ENCODE data around the gene NUDCD3.

Gene NUDCD3

GRCh38 chr7:44482502-44483485, 7.7 kb downstream of the NUDCD3 start:
- in situ Hi-C loops (cut with MboI; ENCODE audit: low sequenced_read_pairs), result no loop called here

- in situ Hi-C loops (cut with MboI; ENCODE audit: low sequenced_read_pairs), result no loop called here
Observed at GRCh38 chr7:44477938-44478337, 12.5 kb downstream of the NUDCD3 start.

DNA sequence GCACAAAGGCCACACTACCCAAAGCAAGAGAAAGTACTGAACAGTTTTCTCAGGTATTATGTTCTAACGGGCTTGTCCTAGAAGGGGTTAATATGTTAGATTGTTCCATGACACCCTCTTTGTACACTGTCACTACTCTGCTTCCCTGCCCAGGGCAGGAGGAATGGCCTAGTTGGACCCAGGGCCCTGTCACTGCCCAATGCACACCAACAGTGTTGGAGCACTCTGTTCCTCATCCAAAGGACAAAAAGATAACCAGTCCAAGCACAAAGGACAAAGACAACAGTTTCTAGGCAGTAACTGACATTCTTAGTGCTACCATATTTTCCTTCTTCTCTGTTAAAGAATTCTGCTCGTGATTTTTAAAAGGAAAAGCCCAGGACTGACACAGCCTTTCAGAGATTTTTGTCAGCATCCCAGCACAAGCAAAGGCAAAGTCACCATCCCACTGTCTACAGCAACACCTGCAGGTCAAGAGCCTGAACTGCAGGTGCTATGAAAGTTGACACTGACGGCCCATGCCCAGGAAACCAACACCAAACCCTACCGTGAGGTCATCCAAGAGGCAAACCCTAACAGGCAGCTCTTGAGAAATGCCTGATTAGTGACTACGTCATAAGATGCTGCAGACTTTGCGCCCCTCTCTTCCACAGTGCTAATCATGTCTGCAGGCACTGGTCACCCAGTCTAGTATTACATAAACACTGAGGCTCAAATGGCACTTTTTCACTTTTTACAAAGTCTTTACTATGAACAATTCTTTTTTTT, 13.2 kb downstream of the NUDCD3 start:
- in situ Hi-C loops (cut with MboI; ENCODE audit: low sequenced_read_pairs), result no loop called here

GRCh38 chr7:44476313-44476712, 14.1 kb downstream of the NUDCD3 start:
- in situ Hi-C loops (cut with MboI; ENCODE audit: low sequenced_read_pairs), result no loop called here

GRCh38 chr7:44473295-44473694, 17.2 kb downstream of the NUDCD3 start:
- in situ Hi-C loops (cut with MboI; ENCODE audit: low sequenced_read_pairs), result no loop called here

- in situ Hi-C loops (cut with MboI; ENCODE audit: low sequenced_read_pairs), result no loop called here
Observed at GRCh38 chr7:44472843-44473242, 17.6 kb downstream of the NUDCD3 start.

GRCh38 chr7:44471850-44472249, 18.6 kb downstream of the NUDCD3 start:
- in situ Hi-C loops (cut with MboI; ENCODE audit: low sequenced_read_pairs), result no loop called here

GRCh38 chr7:44471436-44471835, 19.0 kb downstream of the NUDCD3 start:
- in situ Hi-C loops (cut with MboI; ENCODE audit: low sequenced_read_pairs), result no loop called here

- in situ Hi-C loops (cut with MboI; ENCODE audit: low sequenced_read_pairs), result no loop called here
Observed at GRCh38 chr7:44470628-44471245, 19.7 kb downstream of the NUDCD3 start.

DNA sequence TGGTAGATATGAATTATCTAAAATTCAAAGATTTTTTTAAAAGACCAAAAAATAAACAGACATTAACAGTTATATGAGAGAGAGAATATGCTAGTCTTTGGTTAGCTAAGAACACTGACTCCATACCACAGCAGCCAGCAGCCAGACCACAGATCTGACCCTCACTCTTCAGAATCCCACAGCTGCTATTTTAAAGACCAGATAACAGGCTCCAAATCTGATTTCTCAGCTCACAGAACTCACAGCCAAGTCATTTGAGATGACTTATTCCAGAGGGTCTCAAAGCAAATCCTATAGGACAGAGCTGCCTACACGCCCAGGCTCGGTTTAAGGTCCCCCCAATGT, 20.4 kb downstream of the NUDCD3 start:
- in situ Hi-C loops (cut with MboI; ENCODE audit: low sequenced_read_pairs), result no loop called here

DNA sequence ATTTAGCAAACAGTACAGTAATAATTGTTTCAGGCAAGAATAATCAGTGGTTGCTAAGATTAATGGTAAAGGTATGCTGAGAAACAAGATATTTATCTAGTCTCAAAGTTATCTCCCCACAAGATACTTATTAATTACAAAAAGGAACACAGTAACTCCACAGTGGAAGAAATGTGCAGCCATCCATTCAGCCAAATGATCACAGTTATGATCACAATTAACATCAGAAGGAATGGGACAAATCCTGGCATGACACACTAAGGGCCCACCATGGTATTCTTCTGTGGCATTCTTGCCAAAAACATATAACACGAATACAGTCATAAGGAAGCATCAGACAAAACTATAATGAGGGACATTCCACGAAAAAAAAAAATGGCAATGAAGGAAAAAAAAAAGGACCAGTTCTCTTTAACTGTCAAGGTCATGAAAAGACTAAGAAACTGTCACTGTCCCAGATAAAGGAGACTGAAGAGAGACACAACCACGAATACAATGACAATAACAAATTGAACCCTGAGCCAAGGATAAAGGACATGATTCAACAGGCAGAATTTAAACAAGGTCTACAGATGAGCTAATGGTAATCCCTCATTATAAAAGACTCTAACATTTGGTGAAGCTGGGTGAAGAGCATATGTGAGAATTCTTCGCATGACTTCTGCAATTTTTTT, 20.9 kb downstream of the NUDCD3 start:
- in situ Hi-C loops (cut with MboI; ENCODE audit: low sequenced_read_pairs), result no loop called here

DNA sequence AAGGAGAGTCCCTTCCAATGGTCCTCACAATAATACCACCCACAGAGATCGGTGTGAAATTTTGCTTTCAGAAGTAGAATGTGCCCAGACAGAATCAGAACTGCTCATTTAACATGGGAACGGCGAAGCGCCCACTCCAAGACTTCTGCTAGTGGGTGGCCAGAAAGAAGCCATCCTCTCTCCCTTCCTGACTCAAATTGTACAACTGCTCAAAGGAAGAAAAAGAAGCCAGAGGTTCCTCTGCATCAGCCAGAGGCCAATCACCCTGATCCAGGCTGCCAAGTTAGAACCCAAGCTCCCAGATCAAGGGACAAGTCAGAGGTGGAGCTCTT, 23.3 kb downstream of the NUDCD3 start:
- in situ Hi-C loops (cut with MboI; ENCODE audit: low sequenced_read_pairs), result no loop called here

- in situ Hi-C loops (cut with MboI; ENCODE audit: low sequenced_read_pairs), result no loop called here
Observed at GRCh38 chr7:44466300-44467216, 23.9 kb downstream of the NUDCD3 start.

- in situ Hi-C loops (cut with MboI; ENCODE audit: low sequenced_read_pairs), result no loop called here
Observed at GRCh38 chr7:44465490-44465889, 25.0 kb downstream of the NUDCD3 start.

DNA sequence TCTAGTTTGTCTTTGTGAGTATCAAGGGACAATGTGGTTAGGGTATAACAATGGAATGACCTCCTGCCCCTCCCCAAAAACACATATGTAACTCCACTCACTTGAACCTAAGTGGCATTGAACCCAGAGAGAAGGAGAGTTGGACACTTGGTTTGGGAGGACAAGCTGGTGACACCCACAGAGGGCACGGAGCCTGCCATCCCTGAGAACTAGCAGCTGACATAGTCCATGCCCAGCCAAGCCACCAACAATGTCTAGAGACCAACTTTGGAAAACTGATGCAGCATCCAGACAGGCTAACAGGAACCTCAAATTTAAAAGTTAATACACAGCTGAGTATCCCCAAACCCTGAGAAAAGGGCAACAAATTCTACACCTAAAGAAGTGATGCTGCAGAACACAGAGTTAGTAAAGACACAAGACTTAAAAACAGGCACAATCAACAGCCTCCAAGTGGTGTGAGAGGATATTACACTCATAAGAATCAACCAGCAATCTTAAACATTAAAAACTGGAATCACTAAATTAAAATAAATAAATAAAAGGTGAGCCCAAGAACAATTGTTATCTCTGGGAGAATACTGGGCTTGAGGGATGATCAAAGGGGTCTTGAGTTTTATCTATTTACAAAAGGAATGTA, 27.2 kb downstream of the NUDCD3 start:
- in situ Hi-C loops (cut with MboI; ENCODE audit: low sequenced_read_pairs), result no loop called here

DNA sequence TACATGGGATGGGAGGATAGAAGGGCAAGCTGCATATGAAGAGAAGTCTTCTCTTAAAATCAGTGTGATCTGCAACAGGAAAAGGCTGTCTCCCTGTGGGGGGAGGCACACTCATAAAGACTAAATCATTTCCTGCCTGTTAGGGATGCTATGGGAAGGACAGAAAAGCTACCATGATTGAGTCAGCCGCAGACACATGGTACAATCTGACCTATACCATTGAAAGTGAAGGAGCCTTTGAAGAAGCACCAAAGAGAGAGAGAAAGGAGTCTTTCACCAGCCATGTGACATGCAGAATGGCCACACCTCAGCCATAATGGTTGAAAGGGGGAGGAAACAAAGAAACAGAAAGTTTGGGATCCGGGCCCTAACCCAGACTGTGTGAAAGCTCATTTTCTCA, 29.1 kb downstream of the NUDCD3 start:
- in situ Hi-C loops (cut with MboI; ENCODE audit: low sequenced_read_pairs), result no loop called here

GRCh38 chr7:44460325-44460724, 30.1 kb downstream of the NUDCD3 start:
- in situ Hi-C loops (cut with MboI; ENCODE audit: low sequenced_read_pairs), result no loop called here

DNA sequence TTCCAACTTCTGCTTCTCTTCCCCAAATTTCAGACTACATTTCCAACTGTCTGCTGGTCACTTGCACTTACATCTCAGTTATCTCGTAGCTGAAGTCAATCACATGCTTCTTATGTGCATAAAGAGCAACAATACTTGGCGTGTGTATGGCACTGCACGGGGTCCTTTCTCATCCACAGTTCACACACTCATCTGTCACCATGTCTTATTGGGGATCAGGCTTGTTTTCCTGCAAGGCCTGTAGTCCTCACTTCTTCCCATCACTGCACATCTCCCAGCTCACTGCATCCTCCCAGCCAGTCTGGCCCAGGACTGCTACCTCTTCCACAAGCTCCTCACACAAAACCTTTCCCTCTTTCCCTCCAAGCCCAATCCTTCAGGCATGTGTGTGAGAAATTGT, 35.3 kb downstream of the NUDCD3 start:
- in situ Hi-C loops (cut with MboI; ENCODE audit: low sequenced_read_pairs), result no loop called here

GRCh38 chr7:44454348-44454747, 36.1 kb downstream of the NUDCD3 start:
- in situ Hi-C loops (cut with MboI; ENCODE audit: low sequenced_read_pairs), result no loop called here

DNA sequence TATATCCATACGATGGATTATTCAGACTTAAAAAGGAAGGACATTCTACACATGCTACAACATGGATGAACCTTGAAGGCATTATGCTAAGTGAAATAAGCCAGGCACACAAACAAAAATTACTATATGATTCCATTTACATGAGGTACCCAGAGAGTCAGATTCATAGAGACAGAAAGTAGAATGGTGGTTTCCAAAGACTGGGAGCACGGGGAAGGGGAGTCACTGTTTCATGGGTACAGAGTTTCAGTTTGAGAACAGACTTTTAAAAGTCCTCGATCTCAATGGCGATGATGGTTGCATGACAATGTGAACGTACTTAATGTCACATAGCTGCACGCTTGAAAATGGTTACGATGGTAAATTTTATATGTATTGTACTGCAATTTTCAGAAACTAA, 39.3 kb downstream of the NUDCD3 start:
- in situ Hi-C loops (cut with MboI; ENCODE audit: low sequenced_read_pairs), result no loop called here
